ENCODE data around the gene UGGT2.
"Not testable (repeated sequence)": the region's sequence is repeated elsewhere in the genome, so short reads cannot be mapped to it uniquely, and the experiment has no call there.

UGGT2 gene

DNA sequence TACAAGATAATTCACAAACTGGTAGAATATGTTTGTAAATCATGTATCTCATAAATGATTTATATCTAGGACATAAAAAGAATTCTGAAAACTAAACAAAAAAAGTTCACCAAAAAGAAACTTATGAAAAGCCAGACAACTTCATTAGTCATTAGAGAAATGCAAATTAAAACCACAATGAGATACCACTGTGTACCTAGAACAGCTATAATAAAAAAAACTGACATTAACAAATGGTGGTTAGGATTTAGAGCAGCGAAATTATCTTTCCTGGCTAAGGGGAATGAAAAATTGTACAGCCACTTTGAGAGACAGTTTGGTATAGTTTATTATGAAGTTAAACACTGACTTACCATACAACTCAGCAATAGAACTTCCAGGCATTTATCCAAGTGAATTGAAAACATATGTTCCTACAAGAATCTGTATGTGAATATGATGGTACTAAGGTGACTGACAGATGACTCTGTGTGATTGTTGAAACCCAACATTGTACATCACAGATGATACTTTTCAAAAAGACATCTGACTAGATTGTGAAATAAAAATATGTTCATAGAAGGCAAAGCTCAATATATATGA, 41.8 kb downstream of the UGGT2 start:
- no peak overlapping the region for H3K4me3 ChIP-seq (ENCODE audit: low read depth, low read length)
- in situ Hi-C loops (cut with HindIII; ENCODE audit: low sequenced_read_pairs), result no loop called here
- DNase-seq (ENCODE audit: low read depth, low spot score), result no peak
- TF ChIP-seq, protein P1, sequence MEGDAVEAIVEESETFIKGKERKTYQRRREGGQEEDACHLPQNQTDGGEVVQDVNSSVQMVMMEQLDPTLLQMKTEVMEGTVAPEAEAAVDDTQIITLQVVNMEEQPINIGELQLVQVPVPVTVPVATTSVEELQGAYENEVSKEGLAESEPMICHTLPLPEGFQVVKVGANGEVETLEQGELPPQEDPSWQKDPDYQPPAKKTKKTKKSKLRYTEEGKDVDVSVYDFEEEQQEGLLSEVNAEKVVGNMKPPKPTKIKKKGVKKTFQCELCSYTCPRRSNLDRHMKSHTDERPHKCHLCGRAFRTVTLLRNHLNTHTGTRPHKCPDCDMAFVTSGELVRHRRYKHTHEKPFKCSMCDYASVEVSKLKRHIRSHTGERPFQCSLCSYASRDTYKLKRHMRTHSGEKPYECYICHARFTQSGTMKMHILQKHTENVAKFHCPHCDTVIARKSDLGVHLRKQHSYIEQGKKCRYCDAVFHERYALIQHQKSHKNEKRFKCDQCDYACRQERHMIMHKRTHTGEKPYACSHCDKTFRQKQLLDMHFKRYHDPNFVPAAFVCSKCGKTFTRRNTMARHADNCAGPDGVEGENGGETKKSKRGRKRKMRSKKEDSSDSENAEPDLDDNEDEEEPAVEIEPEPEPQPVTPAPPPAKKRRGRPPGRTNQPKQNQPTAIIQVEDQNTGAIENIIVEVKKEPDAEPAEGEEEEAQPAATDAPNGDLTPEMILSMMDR (IDR thresholded peaks at IDR 0.05; ENCODE audit: low read depth, low read length), result no peak

DNA sequence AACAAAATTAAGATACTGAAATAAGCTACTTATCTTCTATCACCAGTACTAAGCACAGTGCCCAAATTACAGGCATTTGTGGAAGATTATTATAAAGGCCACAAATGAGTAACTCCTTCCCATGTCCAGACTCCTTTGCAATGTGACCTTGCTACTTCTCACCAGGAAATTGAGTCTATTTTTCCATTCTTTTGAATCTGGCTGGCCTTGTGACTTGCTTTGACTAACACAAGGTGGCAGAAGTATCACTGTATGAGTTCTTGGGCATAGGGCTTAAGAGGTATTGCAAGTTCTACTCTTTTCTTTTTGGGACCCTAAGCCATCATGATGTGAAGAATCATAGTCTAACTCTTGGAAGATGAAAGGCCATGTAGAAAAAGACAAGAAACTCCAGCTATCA, 49.9 kb downstream of the UGGT2 start:
- DNase-seq (ENCODE audit: low read depth, low spot score), result peak; percentile 15
- H3K4me3 ChIP-seq (ENCODE audit: low read depth, low read length), result no peak overlapping the region
- in situ Hi-C loops (cut with HindIII; ENCODE audit: low sequenced_read_pairs), result no loop called here
- TF ChIP-seq, protein P1 (IDR thresholded peaks at IDR 0.05; ENCODE audit: low read depth, low read length), result peak; percentile 8

DNA sequence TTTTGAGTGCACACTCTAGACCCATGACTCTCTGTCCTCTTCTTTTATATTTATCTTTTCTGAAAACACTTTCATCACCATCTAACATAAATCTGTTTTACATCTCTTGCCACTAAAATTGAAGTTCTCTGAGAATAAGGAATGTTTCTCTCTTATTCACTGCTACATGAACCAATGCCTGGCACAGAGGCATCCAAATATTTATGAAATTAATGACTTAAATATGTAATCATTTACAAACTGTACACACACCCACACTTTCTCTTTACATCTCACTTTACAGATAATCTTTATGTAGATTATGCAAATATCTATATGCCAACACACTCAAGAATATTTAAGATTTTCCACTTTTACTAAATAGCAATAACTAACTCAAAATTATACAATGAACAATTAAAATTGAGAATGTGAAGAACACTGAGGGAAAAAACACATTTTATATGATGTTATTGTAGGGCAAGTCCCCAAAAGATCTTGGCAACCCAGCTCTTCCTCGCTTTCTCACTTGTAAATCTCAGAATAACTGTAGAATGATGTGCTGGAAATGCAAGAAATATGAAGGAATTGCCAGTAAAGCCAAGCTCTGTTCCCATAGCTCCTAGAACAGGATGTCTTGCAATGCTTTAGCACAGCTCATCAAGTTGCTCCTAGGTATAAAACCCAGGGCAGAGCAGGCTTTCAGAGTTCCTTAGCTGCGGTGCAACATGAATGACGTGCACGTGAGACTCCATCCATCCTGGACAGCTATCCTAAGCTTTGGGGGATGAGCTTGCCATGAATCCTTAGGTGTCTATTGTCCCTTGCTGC, 50.7 kb downstream of the UGGT2 start:
- no peak overlapping the region for H3K4me3 ChIP-seq (ENCODE audit: low read depth, low read length)
- no peak for DNase-seq (ENCODE audit: low read depth, low spot score)
- in situ Hi-C loops (cut with HindIII; ENCODE audit: low sequenced_read_pairs), result no loop called here
- TF ChIP-seq, protein P1 (IDR thresholded peaks at IDR 0.05; ENCODE audit: low read depth, low read length), result no peak

DNA sequence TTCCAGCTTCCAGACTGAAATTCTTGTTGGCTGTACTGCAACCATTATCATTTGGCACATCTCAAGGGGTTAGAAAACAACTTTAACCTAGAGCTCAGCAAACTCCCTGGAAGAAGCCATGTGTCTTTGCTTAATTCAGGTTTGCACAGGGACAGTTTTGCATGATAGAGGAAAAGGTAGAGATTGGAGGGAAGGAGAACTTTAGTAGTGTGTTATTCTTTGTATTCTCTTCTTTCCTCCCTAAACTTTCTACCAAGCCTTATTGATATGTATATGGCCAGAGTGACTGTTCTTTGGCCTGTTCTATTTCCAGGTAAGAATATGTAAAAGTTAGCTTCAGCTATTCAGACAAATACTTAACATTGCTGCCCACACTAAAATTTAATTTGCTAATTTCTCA, 53.1 kb downstream of the UGGT2 start:
- no peak overlapping the region for H3K4me3 ChIP-seq (ENCODE audit: low read depth, low read length)
- DNase-seq (ENCODE audit: low read depth, low spot score), result no peak
- in situ Hi-C loops (cut with HindIII; ENCODE audit: low sequenced_read_pairs), result no loop called here
- TF ChIP-seq, protein P1 (IDR thresholded peaks at IDR 0.05; ENCODE audit: low read depth, low read length), result no peak

DNA sequence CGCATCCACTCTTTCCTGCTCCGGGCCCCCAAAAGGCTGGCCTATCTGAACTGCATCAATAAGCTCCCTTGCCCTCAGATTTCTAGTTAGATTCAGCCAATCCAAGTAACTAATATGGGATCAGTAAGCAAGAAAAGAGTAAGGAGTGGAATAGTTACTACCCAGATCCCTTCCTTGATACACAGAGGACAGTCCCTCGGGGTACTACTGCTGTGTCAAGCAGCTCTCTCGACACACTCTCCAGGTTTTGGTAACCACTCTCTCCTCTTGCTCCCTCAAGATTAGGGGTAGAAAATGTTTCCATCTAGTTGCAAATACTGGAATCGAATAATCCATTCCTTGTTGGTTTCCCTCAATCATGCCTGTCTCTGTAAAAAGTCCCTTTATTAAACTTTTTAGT, 65.4 kb downstream of the UGGT2 start:
- TF ChIP-seq, protein P1 (IDR thresholded peaks at IDR 0.05; ENCODE audit: low read depth, low read length), result no peak
- in situ Hi-C loops (cut with HindIII; ENCODE audit: low sequenced_read_pairs), result no loop called here
- H3K4me3 ChIP-seq (ENCODE audit: low read depth, low read length), result no peak overlapping the region
- no peak for DNase-seq (ENCODE audit: low read depth, low spot score)

DNA sequence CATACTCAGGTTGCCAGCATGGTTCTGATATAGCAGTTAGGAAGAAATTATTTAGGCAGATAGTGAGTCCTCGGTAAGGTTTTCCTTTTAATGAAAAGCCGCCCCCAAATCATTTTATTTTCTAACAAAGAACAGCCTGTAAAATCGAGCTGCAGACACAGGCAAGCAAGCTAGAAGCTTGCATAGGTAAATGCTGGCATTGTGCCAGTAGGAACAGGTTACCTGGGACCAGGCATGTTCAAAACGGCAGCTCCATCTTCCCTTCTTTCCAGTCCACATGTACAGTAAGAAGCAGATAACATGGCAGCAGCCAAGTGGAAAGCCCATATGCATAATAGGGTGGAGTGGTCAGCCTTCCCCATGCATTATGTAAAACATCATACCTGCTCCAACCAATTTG, 71.1 kb downstream of the UGGT2 start:
- in situ Hi-C loops (cut with HindIII; ENCODE audit: low sequenced_read_pairs), result no loop called here
- TF ChIP-seq, protein P1 (IDR thresholded peaks at IDR 0.05; ENCODE audit: low read depth, low read length), result no peak
- no peak for DNase-seq (ENCODE audit: low read depth, low spot score)
- no peak overlapping the region for H3K4me3 ChIP-seq (ENCODE audit: low read depth, low read length)

DNA sequence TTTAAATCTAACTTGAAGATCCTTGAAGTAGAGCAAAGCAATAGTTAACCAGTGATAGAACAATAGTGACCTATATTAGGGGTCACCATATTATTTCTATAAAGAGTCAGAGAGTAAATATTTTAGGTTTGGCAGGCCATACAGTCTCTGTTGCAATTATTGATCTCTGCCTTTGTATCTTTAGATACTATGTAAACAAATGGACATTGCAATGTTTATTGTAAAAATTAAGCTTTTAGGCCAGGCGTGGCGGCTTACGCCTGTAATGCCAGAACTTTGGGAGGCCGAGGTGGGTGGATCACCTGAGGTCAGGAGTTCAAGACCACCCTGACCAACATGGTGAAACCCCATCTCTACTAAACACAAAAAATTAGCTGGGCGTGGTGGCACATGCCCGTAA, 80.5 kb downstream of the UGGT2 start:
- in situ Hi-C loops (cut with HindIII; ENCODE audit: low sequenced_read_pairs); DNase-seq (ENCODE audit: low read depth, low spot score); H3K4me3 ChIP-seq (ENCODE audit: low read depth, low read length): not testable (repeated sequence)

Data from astrocyte of the spinal cord (primary cell).